Fibroblast of pulmonary artery (primary cell): ENCODE results near the gene ZNF827.

Experiments used
- DNase-seq: peaks from one replicate; pipeline ENCODE4 v3.0.0-alpha.2; 2010; ENCODE audit warnings: low read depth
- H3K4me3 ChIP-seq: replicated peaks from 2 replicates; pipeline ENCODE4 v1.5.1; 2011; ENCODE audit warnings: low read depth, mild to moderate bottlenecking, control low read depth, low read length, moderate library complexity
- CTCF ChIP-seq: IDR thresholded peaks from 2 replicates; pipeline ENCODE4 v1.5.1; 2011; ENCODE audit warnings: mild to moderate bottlenecking, control low read depth, low read length, inconsistent platforms; ENCODE audit errors: missing control alignments

The ZNF827 gene

GRCh38 chr4:145720656-145721055 lies 218.0 kb downstream of the ZNF827 start:
- no peak for TF ChIP-seq CTCF
- DNase-seq = no peak
- no peak overlapping the region for H3K4me3 ChIP-seq

- no peak for DNase-seq
- H3K4me3 ChIP-seq = no peak overlapping the region
- no peak for TF ChIP-seq CTCF
Measured at GRCh38 chr4:145719752-145720624, 218.6 kb downstream of the ZNF827 start.

GRCh38 chr4:145716661-145717200 lies 221.9 kb downstream of the ZNF827 start:
- no peak overlapping the region for H3K4me3 ChIP-seq
- no peak for TF ChIP-seq CTCF
- no peak for DNase-seq

DNA sequence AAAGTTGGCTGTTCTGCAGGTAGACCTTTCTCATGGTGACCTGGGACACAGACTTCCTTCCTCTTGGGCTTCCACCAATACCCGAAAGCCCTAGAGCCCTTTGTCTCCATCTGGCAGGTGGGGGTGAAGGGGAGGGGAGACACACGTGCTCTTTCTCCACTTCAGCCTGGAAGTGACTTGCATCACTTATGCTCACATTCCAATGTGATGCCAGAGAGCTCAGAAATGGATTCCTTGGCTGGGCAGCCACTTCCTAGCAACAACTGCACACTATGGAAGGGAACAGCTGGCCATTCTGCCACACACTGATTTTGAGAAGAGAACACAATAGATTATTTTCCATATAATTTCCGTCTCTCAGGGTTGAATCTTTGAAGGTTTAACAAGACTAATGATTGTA lies 222.4 kb downstream of the ZNF827 start:
- TF ChIP-seq CTCF = no peak
- no peak overlapping the region for H3K4me3 ChIP-seq
- peak; percentile 55 for DNase-seq

DNA sequence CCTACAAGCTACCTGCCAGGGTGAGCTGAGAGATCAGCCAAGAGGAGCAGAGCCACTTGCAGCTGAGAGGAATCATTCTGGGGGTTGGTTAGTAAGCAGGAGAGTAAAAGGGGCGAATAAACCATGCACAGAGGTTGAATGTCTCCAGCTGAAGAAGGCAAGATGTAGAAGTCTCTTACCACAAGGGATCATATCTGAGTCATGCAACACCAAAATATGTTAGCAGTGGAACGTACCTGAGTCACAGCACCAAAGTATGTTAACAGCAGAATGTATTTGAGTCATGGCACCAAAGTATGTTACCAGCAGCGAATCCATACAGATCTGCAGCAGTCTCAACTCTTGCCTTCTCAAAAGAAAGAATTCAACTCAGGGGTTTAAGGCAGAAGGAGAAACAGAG lies 228.8 kb downstream of the ZNF827 start:
- DNase-seq = peak; percentile 60
- H3K4me3 ChIP-seq = no peak overlapping the region
- TF ChIP-seq CTCF = no peak

DNA sequence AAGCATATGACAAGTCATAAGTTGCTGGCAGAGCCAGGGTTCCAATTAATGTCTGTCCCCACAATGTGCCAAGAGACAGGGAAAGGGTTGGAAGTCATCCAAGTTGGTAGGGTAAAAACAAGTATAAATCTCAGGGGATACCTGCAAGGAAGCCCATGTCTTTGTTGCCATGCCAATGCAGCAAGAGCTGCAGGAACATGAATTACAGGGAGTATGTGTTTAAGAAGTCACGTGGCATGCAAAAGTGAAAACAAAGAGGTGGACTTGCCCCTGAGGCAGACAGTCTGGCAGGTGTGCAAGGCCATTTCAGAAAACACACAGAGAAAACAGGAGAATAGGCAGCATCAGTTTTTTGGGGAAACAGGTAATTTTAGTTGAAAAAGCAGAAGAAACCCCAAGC lies 229.3 kb downstream of the ZNF827 start:
- no peak for DNase-seq
- no peak for TF ChIP-seq CTCF

More for the DNA sequence above, 229.3 kb downstream of the ZNF827 start:
- H3K4me3 ChIP-seq = no peak overlapping the region
